HG02885 (cell line): ENCODE data around the gene NEK1.
"Not testable (repeated sequence)": the region's sequence is repeated elsewhere in the genome, so short reads cannot be mapped to it uniquely, and the experiment has no call there.

ENCODE experiments used
- ATAC-seq: cut with Tn5 transposase; IDR thresholded peaks from one replicate; pipeline ENCODE4 v1.9.1; 2021; ENCODE audit warnings: mild to moderate bottlenecking; ENCODE audit not compliant: unreplicated experiment, poor library complexity

Gene NEK1

DNA sequence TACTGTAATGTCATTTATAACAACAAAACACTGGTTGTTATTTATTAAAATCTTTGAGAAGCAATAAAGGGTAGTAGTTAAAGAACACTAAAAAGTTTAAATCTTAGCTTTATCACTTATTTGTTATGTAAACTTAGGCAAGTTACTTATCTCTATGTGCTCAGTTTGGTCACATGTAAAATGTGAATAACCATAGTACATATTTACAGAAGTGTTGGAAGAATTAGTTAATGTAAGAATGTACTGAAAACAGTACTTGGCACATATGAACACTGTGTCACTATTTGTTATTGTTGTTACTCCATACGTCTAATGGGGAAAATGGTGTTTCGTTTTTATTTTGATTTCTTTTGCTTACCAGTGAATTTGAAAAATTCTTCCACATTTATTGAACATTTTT is 9.1 kb downstream of the NEK1 start:
- ATAC-seq: no peak

DNA sequence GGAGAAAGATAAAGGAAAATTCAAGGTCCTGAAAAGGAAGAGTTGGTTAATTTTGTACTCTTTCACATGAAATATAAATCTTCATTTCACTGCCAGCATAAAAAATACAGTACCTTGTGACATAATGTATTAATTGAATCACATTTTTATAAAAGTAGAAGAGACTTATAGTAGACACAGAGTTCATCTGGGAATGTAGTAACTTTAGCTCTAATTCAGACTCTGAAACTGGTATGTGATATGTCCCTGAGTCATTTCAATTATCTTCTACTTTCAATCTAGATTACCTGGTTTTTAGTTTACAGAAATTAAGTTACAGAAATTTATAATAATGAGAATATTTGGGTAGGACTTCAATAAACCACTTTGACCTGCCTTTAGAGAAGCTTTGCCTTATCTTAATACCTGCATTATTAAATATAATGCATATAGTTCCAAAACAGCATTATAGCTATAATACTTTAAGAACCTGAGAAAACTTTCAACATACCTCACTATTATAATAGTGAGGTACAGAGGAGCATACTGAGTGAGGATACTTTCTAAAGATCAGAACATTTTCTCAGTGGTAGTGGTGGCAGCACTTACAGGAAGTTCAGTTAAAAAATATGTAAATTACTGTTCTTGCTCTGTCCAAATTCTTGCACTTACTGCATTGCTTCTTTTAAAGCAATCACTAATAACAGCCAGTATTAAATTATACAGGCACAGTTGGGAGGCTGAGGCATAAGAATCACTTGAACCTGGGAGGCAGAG is 11.2 kb downstream of the NEK1 start:
- ATAC-seq: peak; percentile 70

DNA sequence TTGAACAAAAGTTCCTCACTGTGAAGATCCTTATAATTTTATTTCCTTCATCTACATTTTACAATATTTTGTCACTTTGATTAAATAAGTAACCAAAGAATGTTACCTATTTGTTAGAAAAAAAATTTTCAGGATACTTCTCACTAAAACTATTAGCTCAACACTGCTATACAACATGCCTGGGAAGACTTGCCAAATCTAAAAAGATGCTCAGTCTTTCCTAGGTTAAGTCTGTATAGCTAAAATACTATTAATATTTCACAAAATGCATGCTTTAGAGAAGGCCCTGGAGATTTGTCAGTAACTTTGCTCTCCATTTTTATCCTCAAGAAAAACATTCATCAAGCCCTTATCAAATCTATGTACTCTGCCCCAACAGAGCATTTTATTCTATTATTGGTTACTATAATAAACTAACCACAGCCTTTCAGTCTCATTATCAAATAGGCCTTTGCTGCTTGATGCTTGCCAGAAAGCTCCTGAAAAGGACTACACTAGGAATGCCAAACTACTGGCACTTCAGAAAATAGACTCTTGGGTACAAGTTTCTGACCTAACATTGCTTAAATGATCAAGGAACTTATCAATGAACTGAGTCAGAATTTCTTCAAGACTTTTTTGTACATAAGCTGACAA is 17.7 kb downstream of the NEK1 start:
- no peak for ATAC-seq

DNA sequence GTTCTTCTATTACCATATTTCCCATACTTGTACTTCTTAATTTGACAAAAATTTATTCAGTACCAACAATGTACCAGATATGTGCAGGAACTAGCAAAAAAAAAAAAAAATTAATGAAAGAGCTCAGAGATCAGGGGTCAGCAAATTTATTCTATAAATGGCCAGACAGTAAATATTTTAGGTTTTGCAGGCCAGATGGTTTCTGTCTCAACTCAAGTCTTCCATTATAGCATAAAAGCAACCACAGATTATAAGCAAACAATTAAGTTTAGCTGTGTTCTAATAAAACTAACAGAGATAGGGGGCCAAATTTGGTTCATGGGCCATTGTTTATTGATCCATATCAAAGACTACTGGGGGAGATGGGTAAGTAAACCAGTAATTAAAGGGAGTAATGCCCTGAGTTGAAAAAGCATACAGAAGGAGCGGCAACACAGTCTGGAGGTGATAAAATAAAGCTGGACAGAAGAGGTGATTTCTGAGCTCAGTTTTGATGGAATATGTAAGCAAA is 19.3 kb downstream of the NEK1 start:
- no peak for ATAC-seq

DNA sequence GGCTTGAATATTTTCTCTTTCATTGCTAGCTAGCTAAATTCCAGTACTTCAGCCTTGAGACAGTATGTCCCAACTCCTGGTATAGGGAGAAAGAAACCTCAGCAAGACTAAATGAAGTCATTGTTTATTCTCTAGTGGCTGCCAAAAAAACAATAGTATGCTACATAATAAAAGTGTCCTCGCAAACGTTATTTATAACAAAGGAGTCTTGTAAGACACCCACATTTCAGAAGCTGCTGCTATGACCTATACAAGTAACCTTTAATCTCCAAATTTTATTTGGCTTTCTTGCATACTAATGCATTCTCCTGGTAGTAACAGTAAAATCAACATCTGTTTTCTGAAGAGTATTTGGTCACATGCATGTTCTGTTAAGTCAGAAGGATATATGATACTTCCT is 28.8 kb downstream of the NEK1 start:
- ATAC-seq: no peak

DNA sequence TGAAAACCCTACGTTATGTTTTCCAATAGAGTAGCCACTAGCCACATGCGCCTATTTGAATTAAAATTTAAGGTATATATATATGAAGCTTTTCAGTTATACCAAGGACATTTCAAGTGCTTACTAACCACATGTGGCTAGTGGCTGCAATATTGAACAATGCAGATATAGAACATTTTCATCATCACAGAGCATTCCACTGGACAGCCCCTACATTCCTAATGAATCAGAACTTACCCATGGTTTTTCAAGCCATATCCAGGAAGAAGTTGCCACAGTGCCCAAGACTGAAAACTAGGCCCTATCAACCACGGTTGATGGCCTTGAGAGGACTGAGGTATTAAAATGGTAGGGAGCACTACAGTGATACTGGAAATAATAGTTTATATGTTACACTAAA is 29.7 kb downstream of the NEK1 start:
- ATAC-seq: no peak

DNA sequence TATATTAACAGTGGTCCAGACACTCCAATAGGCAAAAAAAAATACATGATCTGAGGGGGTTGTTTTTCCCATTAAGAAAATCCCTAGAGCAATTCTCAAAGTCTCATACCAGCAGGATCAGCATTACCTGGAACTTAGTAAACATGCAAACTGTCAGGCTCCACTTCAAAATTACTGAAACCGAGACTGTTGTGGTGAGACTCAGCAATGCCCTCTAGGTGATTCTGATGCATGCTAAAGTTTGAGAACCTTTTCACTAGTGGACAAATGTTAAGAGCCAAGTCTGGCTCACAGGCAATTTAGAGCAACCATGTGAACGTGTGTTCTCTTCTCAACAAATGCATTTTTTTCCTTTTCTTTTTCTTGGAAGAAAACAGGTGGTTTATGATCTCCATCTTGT is 30.2 kb downstream of the NEK1 start:
- peak; percentile 97 for ATAC-seq

DNA sequence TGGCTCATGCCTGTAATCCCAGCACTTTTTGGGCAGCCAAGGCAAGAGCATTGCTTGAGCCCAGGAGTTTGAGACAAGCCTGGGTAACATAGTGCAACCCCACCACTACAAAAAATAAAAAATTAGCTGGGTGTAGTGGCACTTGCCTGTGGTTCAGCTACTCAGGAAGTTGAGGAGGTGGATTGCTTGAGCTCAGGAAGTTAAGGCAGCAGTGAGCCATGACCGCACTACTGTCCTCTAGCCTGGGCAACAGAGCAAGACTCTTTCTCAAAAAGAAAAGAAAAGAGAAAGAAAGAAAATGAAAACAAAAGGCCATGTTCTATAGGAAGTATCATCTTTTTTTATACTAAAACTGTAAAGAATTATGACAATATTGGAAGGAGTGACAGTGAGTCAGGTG is 38.5 kb downstream of the NEK1 start:
- ATAC-seq: peak; percentile 38

DNA sequence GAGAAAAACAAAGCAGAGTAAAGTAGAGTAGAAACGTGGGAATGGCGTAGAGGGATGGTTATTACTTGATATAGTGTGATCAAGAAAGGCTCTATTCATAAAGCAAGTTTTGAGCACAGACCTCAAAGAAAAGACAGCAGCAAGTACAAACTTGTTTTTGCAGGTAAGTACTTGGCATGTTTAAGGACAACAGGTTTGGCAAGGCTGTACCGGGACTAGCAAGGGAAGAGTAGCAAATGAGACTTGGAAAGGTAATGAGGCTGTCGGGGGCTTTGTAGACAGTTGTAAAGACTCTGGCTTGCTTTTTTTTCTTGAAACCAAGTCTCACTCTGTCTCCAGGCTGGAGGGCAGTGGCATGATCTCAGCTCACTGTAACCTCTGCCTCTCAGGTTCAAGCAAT is 40.9 kb downstream of the NEK1 start:
- no peak for ATAC-seq

DNA sequence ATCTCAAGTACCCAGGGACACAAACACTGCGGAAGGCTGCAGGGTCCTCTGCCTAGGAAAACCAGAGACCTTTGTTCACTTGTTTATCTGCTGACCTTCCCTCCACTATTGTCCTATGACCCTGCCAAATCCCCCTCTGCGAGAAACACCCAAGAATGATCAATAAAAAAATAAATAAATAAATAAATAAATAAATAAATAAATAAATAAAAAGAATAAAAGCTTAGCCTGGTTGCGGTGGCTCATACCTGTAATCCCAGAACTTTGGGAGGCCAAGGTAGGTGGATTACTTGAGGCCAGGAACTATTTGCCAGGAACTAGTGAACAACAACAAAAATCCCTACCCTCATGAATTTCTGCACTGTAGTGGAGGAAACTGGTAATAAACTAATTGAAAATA is 41.4 kb downstream of the NEK1 start:
- not testable (repeated sequence) for ATAC-seq

DNA sequence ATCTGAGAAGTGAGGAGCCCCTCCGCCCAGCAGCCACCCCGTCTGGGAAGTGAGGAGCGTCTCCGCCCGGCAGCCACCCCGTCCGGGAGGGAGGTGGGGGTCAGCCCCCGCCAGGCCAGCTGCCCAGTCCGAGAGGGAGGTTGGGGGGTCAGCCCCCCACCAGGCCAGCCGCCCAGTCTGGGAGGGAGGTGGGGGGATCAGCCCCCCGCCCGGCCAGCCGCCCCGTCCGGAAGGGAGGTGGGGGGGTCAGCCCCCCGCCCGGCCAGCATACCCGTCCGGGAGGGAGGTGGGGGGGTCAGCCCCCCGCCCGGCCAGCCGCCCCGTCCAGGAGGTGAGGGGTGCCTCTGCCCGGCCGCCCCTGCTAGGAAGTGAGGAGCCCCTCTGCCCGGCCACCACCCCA is 42.1 kb downstream of the NEK1 start:
- ATAC-seq: not testable (repeated sequence)

DNA sequence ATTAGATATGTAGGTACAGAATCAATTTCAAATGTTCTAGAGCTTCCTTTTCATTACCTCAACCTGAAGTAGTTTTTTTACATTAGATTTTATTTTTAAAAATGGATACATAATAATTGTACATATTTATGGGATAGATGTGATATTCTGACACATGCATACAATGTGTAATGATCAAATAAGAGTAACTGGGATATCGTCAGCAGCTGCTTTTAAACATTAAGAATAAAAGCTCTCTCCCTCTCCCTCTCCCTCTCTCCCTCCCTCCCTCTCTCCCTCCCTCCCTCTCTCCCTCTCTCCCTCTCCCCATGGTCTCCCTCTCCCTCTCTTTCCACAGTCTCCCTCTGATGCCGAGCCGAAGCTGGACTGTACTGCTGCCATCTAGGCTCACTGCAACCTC is 43.2 kb downstream of the NEK1 start:
- not testable (repeated sequence) for ATAC-seq

DNA sequence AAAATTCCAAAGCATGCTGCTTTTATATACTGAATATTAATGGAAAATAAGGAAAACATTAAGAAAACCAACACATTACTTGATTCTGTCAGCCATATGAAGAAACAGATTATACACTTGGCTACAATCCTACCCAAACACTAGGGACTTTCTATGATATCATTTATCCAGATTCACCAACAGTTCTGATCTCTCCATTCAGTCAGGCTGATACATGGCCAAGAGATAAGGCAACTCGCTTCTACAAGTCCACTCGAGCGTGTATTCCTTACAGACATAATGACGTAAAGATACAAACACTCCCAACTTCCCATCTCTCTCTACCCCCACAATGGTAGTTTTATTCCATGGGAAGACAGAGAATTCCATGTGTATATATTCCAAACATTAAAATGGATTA is 44.5 kb downstream of the NEK1 start:
- no peak for ATAC-seq

DNA sequence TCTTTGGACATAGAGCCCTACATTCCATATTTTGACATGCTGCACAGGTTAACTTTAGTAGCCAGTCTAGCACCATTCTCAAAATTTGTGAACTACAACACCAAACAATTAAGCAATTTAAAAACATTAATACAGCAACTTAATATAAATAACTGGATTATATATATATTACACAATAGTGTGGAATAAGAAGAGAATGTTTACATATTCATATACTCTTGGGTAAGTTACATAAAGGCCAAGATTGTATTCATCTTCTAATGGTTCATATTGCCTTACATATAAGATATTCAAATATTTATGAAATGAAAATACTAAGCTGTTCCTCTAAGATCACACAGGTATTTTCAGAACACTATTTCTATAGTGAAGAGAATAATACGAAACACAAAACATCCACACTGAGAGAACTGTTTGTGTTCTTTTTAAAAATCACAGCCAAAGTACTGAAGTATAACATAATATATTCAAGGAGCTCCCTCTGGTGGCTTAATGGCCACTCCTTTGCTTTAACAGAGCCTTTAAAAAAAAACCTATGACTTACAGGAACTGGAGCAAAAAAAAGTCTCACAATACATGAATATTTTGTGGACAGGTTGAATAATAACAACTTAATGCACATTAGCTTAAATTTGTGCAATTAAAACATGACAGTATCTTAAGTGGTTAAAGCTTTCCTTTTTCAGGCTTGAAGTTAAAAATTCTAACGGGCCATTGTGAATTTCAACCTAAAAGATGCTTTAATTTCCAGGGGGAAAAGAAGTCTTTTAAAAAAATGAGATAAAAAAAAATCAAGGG is 46.2 kb downstream of the NEK1 start:
- peak; percentile 93 for ATAC-seq

DNA sequence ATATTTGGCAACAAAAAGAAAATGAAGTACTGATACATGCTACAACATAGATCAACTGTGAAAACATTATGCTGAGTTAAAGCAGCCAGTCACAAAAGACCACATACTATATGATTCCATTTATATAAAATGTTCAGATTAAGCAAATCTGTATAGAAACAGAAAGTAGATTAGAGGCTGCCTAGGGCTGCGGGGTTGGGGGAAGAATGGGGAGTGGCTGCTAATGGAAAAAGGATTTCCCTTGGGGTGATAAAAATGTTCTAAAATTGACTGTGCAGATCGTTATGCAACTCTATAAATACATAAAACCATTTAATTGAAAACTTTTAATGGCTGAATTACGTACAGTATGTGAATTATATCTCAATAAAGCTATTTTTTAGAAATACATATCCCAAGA is 46.8 kb downstream of the NEK1 start:
- no peak for ATAC-seq

DNA sequence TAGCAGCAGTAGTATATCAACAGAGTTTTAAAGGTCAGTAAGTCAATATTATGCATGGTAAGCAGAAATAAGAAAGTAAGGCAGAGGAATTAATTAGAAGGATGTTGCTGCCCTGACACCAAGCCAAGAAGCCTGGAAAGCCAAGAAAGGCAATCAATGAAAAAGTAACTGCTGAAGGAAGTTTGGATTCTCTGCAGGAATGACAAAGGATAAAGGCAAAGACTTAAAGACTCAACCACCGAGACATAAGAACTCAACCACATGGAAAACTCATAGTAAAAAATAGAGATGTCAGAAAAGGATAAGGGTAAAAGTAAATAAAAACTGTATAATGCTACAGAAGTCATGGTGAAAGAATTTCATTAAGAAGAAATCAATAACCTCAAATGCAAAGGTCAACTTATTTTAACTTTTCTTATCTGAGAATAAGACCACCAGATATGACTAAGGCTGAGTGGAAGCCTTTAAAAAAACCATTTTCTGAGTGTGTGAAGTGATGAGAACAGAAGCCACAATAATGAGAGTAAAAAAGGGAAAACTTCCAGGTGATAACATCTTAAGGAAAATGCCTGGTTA is 55.2 kb downstream of the NEK1 start:
- no peak for ATAC-seq

DNA sequence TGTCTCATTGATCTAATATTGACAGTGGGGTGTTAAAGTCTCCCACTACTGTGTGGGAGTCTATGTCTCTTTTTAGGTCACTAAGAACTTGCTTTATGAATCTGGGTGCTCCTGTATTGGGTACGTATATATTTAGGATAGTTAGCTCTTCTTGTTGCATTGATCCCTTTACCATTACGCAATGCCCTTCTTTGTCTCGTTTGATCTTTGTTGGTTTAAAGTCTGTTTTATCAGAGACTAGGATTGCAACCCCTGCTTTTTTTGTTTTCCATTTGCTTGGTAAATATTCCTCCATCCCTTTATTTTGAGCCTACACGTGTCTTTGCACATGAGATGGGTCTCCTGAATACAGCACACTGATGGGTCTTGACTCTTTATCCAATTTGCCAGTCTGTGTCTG is 65.8 kb downstream of the NEK1 start:
- ATAC-seq: not testable (repeated sequence)

DNA sequence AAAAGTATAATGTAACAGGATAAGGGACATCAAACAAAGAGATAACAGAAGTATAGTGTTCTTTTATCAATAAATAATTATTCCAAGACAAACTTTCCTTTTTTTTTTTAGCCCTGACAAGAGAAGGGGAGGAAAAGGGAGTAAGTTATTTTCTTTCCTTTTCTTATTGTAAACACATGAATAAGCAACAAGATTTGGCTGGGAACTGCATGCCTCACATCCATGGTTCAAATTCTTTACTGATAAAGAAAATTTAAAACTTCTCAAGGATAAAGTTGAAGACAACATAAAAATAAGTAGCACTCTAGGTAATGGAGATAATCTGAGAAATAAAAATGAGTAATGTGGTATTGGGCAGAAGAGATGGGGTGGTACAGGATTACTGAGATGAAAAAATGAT is 71.6 kb downstream of the NEK1 start:
- ATAC-seq: no peak

DNA sequence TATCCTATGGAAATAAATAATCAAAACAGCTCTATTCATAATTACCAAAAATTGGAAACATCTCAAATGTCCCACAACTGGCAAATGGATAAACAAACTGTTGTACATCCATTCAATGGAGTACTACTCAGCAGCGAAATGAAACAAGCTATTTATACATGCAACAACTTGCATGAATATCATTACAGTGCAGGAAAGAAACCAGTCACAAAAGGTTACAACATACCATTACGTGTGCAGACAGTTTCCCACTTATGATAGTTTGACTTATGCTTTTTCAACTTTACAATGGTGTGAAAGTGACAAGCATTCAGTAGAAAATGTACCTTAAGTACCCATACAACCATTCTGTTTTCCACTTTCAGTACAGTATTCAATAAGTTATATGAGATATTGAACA is 82.3 kb downstream of the NEK1 start:
- no peak for ATAC-seq

DNA sequence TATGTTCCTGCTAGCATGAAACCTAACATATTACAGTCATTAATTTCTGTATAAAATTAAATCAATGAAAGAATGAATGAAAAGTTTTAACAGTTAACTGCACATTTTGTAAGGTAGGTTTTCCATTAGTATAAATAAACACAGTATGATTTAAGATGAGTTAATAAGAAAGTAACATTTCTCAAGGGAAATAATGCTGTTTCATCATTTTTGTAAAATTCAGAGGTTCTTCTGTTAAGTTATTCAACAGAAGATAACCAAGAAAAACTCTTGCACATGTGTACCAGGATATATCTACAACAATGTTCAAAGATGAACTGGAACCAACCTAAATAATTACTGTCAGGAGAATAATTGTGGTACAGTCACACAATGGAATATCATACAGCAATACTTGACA is 88.6 kb downstream of the NEK1 start:
- no peak for ATAC-seq

DNA sequence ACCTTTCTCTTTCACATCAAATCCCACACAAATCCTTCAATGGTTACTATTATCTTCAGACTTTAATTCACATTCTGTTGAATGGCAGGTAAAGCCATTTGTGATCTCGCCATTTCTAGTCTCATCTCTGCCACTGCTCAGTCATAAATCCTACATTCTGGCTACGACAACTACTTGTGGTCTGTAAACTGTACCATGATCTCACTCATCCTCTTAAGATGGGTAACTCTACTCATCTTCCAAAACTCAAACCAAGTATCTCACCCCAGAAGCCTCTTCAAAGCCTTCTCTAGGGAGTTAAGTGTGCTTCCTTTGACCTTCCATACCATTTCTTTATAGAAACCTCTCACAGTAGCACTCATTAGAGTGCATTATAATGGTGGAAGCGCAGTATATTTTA is 101.8 kb downstream of the NEK1 start:
- ATAC-seq: no peak
